Right lobe of liver (tissue), 4 donors: ENCODE data around the gene RABEP1.

Experiments
- POLR2A ChIP-seq: fragments of 450-650 bp; IDR thresholded peaks from one replicate; pipeline ENCODE4 v1.6.1; 2017; ENCODE audit warnings: antibody characterized with exemption, mild to moderate bottlenecking
- TF ChIP-seq, protein P1 (sequence below), 4 donors: fragments of 200-600 bp in 3 of 4; fragments of 450-650 bp in 1 of 4; IDR thresholded peaks; one replicate each; pipeline versions ENCODE4 v1.5.1 to v1.8.0; 2016 to 2022; ENCODE audit warnings: antibody characterized with exemption in 4 of 4, mild to moderate bottlenecking in 2 of 4
- donor health status: DM: no; HTN: no; CAD: no.
- donor health status: DM: no; HTN: no; CAD: no.
- donor health status: DM: no; HTN: yes; CAD: no.

DNA sequence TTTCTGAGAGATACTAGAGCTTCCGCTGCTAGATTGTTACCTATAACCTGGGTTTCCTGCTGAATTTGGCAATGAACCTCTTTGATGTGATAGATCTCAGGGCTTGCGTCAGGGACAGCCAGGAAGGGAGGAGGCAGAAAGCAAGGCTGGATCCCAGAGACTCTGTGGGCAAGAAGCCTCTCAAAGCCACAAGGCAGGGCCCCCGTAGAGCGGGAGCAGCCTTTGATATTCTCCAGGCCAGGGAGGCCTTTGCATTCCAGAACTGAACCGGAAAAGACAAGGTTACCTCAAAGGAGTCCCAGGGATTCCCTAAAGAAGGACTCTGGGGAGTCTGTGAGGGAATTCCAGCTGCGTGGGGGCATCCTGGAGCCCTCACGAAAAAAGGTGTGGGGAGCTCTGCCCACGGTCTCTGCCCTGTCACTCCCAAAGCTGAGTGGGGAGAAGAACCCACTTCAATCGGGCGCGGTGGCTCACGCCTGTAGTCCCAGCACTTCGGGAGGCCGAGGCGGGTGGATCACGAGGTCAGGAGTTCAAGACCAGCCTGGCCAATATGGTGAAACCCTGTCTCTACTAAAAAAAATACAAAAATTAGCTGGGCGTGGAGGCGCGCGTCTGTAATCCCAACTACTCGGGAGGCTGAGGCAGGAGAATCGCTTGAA lies 33.1 kb upstream of the RABEP1 start:
- TF ChIP-seq, protein P1, sequence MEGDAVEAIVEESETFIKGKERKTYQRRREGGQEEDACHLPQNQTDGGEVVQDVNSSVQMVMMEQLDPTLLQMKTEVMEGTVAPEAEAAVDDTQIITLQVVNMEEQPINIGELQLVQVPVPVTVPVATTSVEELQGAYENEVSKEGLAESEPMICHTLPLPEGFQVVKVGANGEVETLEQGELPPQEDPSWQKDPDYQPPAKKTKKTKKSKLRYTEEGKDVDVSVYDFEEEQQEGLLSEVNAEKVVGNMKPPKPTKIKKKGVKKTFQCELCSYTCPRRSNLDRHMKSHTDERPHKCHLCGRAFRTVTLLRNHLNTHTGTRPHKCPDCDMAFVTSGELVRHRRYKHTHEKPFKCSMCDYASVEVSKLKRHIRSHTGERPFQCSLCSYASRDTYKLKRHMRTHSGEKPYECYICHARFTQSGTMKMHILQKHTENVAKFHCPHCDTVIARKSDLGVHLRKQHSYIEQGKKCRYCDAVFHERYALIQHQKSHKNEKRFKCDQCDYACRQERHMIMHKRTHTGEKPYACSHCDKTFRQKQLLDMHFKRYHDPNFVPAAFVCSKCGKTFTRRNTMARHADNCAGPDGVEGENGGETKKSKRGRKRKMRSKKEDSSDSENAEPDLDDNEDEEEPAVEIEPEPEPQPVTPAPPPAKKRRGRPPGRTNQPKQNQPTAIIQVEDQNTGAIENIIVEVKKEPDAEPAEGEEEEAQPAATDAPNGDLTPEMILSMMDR (IDR thresholded peaks at IDR 0.05), result no peak
- TF ChIP-seq POLR2A, result no peak
